Stimulated activated CD8-positive, alpha-beta memory T cell treated with anti-CD3 and anti-CD28 coated beads, Interleukin-12 subunit alpha, Interleukin-12 subunit beta, amount 100 ng/mL, for 1 hour (primary cell): ENCODE results near the gene MFAP2.

Experiments used
- DNase-seq: peaks from one replicate; pipeline ENCODE4 v3.0.0-alpha.2; 2020; ENCODE audit warnings: low read depth

The MFAP2 gene

DNA sequence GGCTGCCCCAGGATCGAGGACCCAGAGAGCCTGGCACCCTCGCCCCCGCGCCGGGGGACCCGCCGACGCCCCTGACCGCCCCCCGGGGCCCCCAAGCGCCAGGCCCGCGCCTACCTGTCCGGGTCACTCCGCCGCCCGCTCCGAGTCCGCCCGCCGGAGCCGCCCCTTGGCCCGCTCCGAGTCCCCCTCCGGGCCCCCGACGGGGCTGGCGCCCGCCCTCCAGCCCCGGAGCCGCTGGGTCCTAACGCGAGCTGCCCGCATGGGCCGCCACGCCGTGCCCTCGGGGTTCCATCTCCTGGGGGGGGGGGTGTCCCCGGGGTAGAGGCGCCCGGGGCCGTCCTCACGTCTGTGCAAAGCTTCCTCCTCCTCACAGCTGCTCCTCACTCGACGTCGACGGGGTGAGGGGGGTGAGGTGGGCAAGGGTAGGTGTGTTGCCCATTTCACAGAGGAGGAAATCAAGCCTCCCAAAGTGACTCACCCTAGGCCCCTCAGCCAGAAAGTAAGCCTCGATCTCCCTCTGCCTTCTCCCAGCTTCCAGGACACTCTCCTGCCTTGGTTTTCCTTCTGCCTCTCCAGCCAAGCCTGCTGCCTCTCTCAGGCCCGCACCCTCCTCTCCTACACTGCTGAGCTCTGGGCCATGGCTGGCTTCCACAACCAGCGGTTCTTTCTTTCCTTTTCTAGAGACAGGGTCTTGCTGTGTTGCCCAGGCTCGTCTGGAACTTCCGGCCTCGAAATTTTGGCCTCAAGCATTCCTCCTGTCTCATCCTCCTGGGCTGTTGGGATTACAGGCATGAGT is at the start of gene MFAP2:
Gene MFAP2, minus strand, starts transcription at position 148 of the 796 bp plus-strand sequence. CDS start 2,347 bp downstream, outside the sequence.
- DNase-seq, result no peak

DNA sequence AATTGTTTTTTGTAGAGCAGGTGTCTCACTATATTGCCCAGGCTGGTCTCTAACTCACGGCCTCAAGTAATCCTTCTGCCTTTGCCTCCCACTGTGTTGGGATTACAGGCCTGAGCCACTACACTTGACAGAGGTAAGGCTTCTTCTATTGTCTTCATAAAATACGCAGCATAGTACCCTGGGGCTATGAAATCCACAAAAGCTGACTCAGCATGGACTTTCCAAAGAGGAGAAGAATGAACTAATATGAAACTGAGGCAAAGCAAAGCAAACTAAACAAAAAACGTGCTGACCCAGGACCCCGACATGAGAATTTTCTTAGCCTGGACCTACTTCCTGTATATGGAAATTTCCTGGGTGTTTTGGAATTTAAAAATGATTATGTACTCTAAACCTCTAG is 49.8 kb upstream of the MFAP2 start:
- no peak for DNase-seq

- no peak for DNase-seq
Measured at GRCh38 chr1:17028662-17029188, 48.3 kb upstream of the MFAP2 start.

DNA sequence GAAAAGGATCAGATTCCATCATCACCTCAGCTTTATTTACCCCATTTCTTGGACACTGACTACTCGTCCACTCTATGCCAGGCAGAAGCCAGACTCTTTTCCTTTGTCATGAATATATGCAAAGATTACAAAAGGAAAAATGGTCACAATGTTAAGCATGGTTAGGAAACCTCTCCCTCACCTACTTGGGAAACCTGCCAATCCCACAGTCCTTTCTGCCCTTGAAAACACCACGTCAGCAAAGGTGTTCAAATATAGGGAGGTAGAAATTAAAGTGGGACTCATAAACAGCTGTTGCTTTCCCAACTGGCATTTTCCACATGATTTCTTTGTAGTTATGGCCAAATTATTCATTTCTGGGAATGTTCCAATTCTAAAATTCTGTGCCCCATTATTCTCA is 47.5 kb upstream of the MFAP2 start:
- no peak for DNase-seq

DNA sequence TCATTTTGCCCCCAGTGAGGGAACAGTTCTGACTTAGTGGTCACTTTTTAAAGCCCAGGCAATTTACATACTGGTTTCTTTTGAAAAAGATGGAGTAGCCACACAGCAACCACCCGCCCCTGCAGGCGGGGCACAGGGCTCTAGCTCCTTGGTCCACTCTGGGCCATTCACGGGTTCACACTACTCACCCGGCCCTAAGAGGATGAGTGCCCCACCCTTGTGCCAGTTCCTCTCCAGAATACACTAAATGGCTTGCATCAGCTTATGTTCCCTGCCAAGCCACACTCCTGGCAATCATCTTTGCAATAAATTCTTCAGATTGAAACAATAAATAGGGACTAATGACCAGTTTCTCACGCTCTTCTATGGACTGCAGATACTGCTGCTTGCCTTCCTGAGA is 47.0 kb upstream of the MFAP2 start:
- DNase-seq, result no peak

- DNase-seq, result no peak
Measured at GRCh38 chr1:17024721-17025120, 44.3 kb upstream of the MFAP2 start.

GRCh38 chr1:17023573-17023972 is 43.2 kb upstream of the MFAP2 start:
- DNase-seq, result no peak

GRCh38 chr1:17023102-17023501 is 42.7 kb upstream of the MFAP2 start:
- DNase-seq, result no peak

DNA sequence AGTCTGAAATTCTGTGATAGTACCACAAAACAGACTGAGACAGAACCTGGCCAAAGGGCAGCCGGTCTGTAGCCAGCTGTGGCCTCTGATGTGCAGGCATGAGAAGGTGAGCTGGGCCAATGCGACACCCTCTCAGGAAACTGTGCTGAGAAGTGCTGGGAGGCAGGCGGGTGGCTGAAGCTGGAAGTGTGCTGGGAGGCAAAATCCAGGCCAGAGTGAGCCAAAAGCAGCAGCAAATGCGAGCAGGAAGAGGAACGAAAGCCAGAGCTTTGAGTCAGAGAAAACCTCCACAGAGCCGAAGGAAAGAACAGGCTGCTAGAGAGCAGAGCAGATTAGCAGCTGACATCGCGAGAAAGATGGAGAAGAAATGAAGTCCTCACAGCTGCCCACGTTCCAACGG is 41.5 kb upstream of the MFAP2 start:
- DNase-seq, result no peak

GRCh38 chr1:17020502-17020901 is 40.1 kb upstream of the MFAP2 start:
- no peak for DNase-seq

DNA sequence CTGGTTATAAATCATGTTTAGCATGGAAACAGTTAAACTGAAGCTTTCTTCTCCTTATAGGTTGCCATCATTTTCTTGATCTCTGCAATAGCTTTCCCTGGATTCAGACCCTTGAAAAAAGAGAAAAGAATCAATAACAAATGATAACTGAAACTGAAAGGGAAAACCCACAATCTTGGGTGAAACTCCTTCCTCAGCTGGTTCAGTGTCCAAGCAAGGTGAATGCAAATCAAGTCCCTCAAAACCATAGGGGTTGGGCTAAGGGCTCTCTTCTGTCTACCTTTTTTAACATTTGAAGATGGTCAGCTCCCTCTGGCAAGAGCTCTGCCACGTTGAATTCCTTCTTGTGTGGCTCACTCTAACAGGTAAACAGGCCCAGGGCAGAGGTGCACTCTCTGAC is 38.4 kb upstream of the MFAP2 start:
- DNase-seq, result no peak

- DNase-seq, result no peak
Measured at GRCh38 chr1:17017435-17017834, 37.0 kb upstream of the MFAP2 start.

- no peak for DNase-seq
Measured at GRCh38 chr1:17016317-17016661, 35.9 kb upstream of the MFAP2 start.

GRCh38 chr1:17014671-17015567 is 34.5 kb upstream of the MFAP2 start:
- DNase-seq, result no peak

GRCh38 chr1:17013491-17014320 is 33.3 kb upstream of the MFAP2 start:
- DNase-seq, result no peak

DNA sequence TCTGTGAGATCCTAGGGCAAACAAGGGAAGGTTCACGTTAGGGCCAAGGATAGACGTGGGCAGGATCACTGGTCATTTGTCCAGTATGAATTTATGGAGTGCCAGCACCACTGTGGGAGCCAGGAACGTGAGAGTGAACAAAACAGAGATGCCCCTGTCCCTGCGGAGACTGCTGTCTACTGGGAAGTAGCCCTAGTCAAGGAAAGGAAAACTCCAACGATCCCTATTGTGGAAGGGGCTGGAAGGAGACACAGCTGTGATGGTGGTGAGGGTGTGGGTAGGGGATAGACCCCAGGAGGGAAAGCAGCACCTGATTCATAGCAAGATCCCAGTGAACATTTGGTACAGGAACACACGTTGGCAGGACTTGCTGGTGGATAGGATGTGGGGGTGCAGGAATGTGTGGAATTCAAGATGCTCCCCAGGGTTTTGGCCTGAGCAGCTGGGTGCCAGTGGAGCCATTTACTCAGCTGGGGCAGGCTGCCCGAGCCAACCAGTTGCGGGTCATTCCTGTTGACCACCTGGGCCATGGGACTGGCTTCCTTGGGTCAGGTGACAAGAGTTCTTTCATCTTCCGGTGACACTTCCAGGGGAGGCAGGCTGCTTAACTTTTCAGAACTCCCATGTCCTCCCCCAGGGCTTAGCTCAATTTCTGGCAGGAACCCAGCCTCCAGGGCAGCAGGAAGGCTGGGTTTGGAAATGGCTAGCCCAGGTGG is 32.5 kb upstream of the MFAP2 start:
- DNase-seq, result no peak

- peak; percentile 59 for DNase-seq
Measured at GRCh38 chr1:17011439-17012307, 31.3 kb upstream of the MFAP2 start, which contains the start of gene ATP13A2. TSS of gene ATP13A2 (minus strand) at chr1:17011928. CDS start at chr1:17011738, 190 bp downstream.

GRCh38 chr1:17011092-17011438 is 30.6 kb upstream of the MFAP2 start:
- no peak for DNase-seq

- no peak for DNase-seq
Measured at GRCh38 chr1:17009706-17010105, 29.3 kb upstream of the MFAP2 start.

DNA sequence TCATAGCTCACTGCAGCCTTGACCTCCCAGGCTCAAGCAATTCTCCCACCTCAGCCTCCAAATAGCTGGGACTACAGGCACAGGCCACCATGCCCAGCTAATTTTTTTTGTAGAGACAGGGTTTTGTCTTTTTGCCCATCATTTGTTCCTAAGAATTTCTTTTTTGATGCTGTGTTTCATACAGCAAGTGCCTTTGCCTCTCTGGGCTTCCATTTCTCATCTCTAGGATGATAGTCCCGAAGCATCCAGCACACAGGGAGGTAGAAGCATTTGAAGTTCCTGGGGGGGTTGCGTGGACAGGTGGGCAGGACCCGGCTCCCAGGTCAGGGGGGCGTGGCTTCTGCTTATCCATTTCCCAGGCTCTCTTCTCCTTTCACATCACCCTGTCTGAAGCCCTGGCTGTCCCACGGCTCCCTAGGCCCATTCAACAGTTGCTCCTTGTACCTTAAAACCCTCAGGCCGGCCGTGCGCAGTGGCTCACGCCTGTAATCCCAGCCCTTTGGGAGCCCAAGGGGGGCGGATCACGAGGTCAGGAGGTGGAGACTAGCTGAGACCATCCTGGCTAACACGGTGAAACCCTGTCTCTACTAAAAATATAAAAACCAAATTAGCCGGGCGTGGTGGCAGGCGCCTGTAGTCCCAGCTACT is 27.9 kb upstream of the MFAP2 start:
- no peak for DNase-seq
